Small intestine (tissue), 7 donors: ENCODE results near the gene CYGB. TPM values are rescaled to one million over a fixed set of nuclear protein-coding genes. Genes with fewer than 3 reads are reported as not detected.

ENCODE experiments used
- DNase-seq, 2 donors: peaks; one replicate each; pipeline versions ENCODE4 v3.0.0 to v3.0.0-alpha.2; 2013
- FAIRE-seq: peaks from 2 replicates; lab custom pipeline; 2012; peaks lifted over from hg19 to GRCh38; lab: Jason Lieb, UNC
- H3K27ac ChIP-seq, 3 donors: one replicate each; pipeline ENCODE4 v1.5.1; 2013; ENCODE audit warnings: low read length in 2 of 3, mild to moderate bottlenecking in 2 of 3, control low read depth in 1 of 3, inconsistent platforms in 1 of 3, low read depth in 1 of 3, moderate library complexity in 1 of 3
- H3K27me3 ChIP-seq, 3 donors: one replicate each; pipeline ENCODE4 v1.6.1; 2013; ENCODE audit warnings: low read length in 3 of 3, inconsistent platforms in 1 of 3; ENCODE audit not compliant: control insufficient read depth in 3 of 3, insufficient read depth in 3 of 3
- H3K36me3 ChIP-seq, 3 donors: one replicate each; pipeline ENCODE4 v1.6.1; 2013; ENCODE audit warnings: low read length in 3 of 3, inconsistent platforms in 1 of 3, low read depth in 1 of 3, mild to moderate bottlenecking in 1 of 3, moderate library complexity in 1 of 3; ENCODE audit not compliant: control insufficient read depth in 3 of 3, insufficient read depth in 2 of 3
- H3K4me1 ChIP-seq, 3 donors: one replicate each; pipeline ENCODE4 v1.6.1; 2013; ENCODE audit warnings: low read length in 2 of 3, inconsistent platforms in 1 of 3, low read depth in 1 of 3, mild to moderate bottlenecking in 1 of 3, moderate library complexity in 1 of 3; ENCODE audit not compliant: control insufficient read depth in 3 of 3, insufficient read depth in 2 of 3
- H3K4me3 ChIP-seq, 3 donors: one replicate each; pipeline ENCODE4 v1.5.1; 2013; ENCODE audit warnings: low read length in 3 of 3, control low read depth in 1 of 3, inconsistent platforms in 1 of 3, low read depth in 1 of 3, mild to moderate bottlenecking in 1 of 3, moderate library complexity in 1 of 3
- H3K9me3 ChIP-seq, 2 donors: one replicate each; pipeline ENCODE4 v1.6.1; 2013; ENCODE audit warnings: low read depth in 1 of 2, low read length in 1 of 2; ENCODE audit not compliant: control insufficient read depth in 2 of 2, insufficient read depth in 1 of 2
- WGBS, 3 donors: extraction: QIAGEN DNeasy Blood & Tissue Kit; methylation state at CpG; one replicate each; pipeline ENCODE4 v1.1.7; 2013; 5-methylcytosine and 5-hydroxymethylcytosine counted together
- polyA plus RNA-seq, 4 donors: library from polyadenylated mRNA; stranded (reverse) in 3 of 4; unstranded in 1 of 4; fragments of 200-250 nt in 3 of 4; fragments of 120-200 nt in 1 of 4; gene quantifications; one replicate each; pipeline versions ENCODE4 v1.2.1 to v1.2.3, GENCODE V29; 2013
- donor health status: healthy with polysubstance abuse.
- donor health status: control.
- donor health status: control.
- donor health status: Bipolar disorder and iron deficiency.
- donor health status: healthy.

Gene CYGB
- polyA plus RNA-seq, 4 donors = 1.1 to 35.4 (median 12.0) TPM

GRCh38 chr17:76490112-76490710, 47.3 kb downstream of the CYGB start:
- Histone ChIP-seq H3K4me3 (no peak overlapping the region), H3K27me3 (no peaks in the 10 kb centered on the region), H3K36me3 (peaks cover 0 to 18% (median 2%) of the 10 kb centered on the region in 3 donors), H3K27ac (peak overlapping the region in 1 of 3 donors; percentile 92), H3K4me1 (peaks cover 4 to 54% (median 23%) of the 10 kb centered on the region in 3 donors), H3K9me3 (no peaks in the 10 kb centered on the region)
- WGBS, 3 donors = 45 to 67% (median 60%) methylated on average over 9 to 10 of the region's 10 CpGs
- DNase-seq = no peak
- no peak for FAIRE-seq

DNA sequence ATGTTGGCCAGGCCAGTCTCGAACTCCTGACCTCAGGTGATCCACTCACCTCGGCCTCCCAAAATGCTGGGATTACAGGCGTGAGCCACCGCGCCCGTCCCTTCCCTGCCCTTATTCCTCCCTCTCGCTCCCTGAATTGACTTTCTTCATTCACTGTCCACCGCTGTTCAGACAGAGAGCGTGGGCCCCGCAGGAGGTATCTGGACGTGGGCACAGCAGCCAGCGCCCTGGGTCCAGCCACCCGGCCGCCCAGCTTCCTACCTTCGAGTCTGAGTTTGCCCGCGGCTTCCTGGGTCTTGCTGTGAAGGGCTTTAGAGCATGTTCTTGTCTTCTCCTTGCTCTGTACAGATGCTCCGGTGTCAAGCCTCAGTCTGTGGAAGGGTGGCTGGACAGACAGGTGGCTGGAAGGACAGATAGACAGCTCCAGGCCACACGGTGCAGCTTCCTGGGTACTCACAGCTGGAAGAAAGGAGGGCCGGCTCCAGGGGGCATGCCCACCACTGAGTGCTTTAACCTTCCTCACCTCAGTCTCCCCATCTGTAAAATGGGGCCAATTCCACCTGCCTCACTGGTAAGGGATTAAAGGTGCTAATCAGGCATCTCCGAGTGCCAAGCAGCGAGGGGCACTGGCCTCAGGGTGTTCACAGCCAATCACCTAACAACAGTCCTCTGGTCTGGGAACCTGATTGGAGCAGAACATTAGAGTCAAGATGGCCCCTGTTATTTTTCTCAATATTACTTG, 49.9 kb downstream of the CYGB start:
- WGBS, 3 donors = 94 to 96% (median 95%) methylated on average over 22 of the region's 22 CpGs
- Histone ChIP-seq H3K27ac (peak overlapping the region in 1 of 3 donors; percentile 29), H3K36me3 (peaks cover 0 to 19% (median 2%) of the 10 kb centered on the region in 3 donors), H3K4me3 (no peak overlapping the region), H3K4me1 (peaks cover 4 to 30% (median 16%) of the 10 kb centered on the region in 3 donors), H3K9me3 (no peaks in the 10 kb centered on the region), H3K27me3 (no peaks in the 10 kb centered on the region)
- no peak for DNase-seq
- FAIRE-seq = no peak

DNA sequence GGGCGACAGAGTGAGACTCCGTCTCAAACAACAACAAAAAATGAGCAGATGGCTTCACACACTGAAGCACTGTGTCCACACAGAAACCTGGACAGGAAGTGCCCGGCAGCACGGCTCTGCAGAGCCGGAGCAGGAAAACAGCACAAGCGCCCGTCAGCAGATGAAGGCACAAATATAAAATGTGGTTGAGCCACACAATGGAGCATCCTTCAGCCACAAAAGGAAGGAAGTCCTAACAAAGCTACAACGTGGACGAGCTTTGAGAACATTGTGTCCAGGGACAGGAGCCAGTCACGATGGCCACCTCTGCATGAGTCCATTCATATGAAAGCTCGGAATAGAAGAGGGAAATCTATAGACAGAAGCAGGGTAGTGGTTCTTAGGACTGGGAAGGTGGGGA, 51.9 kb downstream of the CYGB start:
- 59 to 84% (median 63%) methylated on average over 11 of the region's 11 CpGs for WGBS, 3 donors
- DNase-seq (no peak), FAIRE-seq (no peak)
- peaks cover 0 to 16% (median 4%) of the 10 kb centered on the region in 3 donors for H3K4me1 ChIP-seq
- peak overlapping the region in 1 of 3 donors; percentile 73 for H3K27ac ChIP-seq
- H3K4me3 ChIP-seq = no peak overlapping the region
- H3K9me3 ChIP-seq = no peaks in the 10 kb centered on the region
- H3K36me3 ChIP-seq = peaks cover 0 to 31% (median 2%) of the 10 kb centered on the region in 3 donors
- no peaks in the 10 kb centered on the region for H3K27me3 ChIP-seq

DNA sequence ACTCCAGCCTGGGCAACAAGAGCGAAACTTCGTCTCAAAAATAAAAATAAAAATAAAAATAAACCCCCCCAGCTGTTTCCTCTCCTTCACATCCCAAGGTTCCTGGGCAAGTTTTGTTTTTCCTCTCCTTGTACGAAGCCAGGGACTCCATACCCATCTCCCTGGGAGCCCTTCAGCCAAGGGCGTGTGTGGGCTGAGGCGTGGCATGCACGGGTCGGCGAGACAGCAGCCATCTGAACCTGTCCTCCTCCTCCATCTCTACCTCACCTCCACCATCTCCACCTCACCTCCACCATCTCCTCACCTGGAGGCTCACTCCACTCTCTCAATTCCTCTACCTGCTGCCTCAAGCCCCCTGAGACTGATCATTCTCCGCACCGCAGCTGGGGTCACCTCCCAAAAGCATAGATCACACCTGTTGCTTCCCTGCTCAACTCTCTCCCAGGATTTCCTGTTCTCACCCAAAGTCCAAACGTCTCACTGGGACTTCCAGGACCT, 53.2 kb downstream of the CYGB start:
- FAIRE-seq (no peak), DNase-seq (no peak)
- no peaks in the 10 kb centered on the region for H3K27me3 ChIP-seq
- H3K4me3 ChIP-seq = no peak overlapping the region
- H3K4me1 ChIP-seq = peaks cover 0 to 7% (median 0%) of the 10 kb centered on the region in 3 donors
- 79 to 88% (median 81%) methylated on average over 11 of the region's 11 CpGs for WGBS, 3 donors
- H3K9me3 ChIP-seq = no peaks in the 10 kb centered on the region
- peaks cover 0 to 38% (median 2%) of the 10 kb centered on the region in 3 donors for H3K36me3 ChIP-seq
- peak overlapping the region in 1 of 3 donors; percentile 22 for H3K27ac ChIP-seq

DNA sequence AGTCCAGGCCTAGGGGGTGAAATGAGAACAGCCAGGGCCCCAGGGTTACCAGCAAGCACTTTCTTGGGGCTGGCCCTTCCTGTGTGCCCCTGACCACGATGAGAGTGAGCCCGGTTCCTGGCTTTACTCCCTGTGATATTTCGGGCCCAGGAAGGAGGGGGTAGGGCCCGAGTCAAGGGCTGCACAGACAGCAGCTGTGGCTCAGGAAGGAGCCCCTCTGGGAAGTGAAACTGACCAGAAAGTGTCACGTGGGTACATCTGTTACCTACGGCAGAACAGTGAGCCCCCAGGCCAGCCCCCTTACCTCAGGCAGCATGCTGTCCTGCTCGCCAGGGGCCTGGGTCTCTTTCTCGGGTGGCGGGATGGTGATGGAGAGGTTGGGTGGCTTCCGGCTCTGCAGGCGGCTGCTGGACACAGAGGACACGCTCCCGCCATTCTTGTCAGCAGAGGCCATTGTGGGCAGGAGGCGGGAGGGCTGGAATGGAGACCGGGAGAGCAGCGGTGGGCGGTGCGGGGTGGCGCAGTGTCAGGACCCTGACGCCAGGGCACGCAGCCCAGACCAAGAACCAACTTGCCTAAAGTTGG, 56.3 kb downstream of the CYGB start:
- FAIRE-seq (no peak), DNase-seq (no peak)
- H3K4me1 ChIP-seq = peaks cover 0 to 7% (median 0%) of the 10 kb centered on the region in 3 donors
- 75 to 90% (median 83%) methylated on average over 19 to 21 of the region's 21 CpGs for WGBS, 3 donors
- H3K27me3 ChIP-seq = no peaks in the 10 kb centered on the region
- H3K36me3 ChIP-seq = peaks cover 2 to 61% (median 3%) of the 10 kb centered on the region in 3 donors
- no peaks in the 10 kb centered on the region for H3K9me3 ChIP-seq
- H3K27ac ChIP-seq = peak overlapping the region in 2 of 3 donors; percentile 10 to 79
- no peak overlapping the region for H3K4me3 ChIP-seq

GRCh38 chr17:76480632-76481031, 56.9 kb downstream of the CYGB start:
- no peak overlapping the region for H3K4me3 ChIP-seq
- peaks cover 0 to 7% (median 0%) of the 10 kb centered on the region in 3 donors for H3K4me1 ChIP-seq
- no peaks in the 10 kb centered on the region for H3K9me3 ChIP-seq
- 58 to 84% (median 81%) methylated on average over 15 of the region's 15 CpGs for WGBS, 3 donors
- peak overlapping the region in 2 of 3 donors; percentile 40 to 79 for H3K27ac ChIP-seq
- no peaks in the 10 kb centered on the region for H3K27me3 ChIP-seq
- no peak for DNase-seq
- no peak for FAIRE-seq
- H3K36me3 ChIP-seq = peaks cover 2 to 60% (median 3%) of the 10 kb centered on the region in 3 donors

DNA sequence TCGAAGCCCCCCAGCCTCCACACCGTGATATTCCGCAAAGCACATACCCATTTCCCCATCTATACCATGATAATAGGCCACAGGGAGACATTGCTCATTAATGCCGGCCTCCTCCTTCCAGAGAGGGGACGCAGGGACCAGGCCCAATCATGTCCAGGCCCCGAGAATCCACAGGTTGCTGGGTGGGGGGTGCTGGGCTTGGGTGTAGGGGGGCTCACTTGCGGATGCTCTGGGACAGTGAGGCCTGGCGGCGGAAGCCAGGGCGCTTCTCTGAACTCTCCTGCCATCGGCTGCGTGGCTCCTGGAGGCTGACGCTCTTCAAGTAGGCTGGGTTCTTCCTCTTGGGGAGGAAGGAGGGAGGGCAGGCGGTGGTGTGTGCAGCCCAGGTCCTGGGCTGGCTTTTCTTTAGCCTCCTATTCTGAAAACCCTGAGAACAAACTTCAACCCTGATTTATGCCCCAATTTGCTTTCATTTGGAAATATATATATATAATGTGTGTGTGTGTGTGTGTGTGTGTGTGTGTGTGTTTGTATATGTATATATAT, 57.9 kb downstream of the CYGB start:
- H3K4me3 ChIP-seq = no peak overlapping the region
- FAIRE-seq (no peak), DNase-seq (no peak)
- H3K9me3 ChIP-seq = no peaks in the 10 kb centered on the region
- peaks cover 0 to 7% (median 0%) of the 10 kb centered on the region in 3 donors for H3K4me1 ChIP-seq
- no peaks in the 10 kb centered on the region for H3K27me3 ChIP-seq
- no peak overlapping the region for H3K27ac ChIP-seq
- 88 to 91% (median 89%) methylated on average over 14 of the region's 14 CpGs for WGBS, 3 donors
- peaks cover 2 to 66% (median 3%) of the 10 kb centered on the region in 3 donors for H3K36me3 ChIP-seq
